Chondrocyte (in vitro differentiated cells): Measurements from ENCODE around the gene ZGLP1. TPM values are rescaled to one million over a fixed set of nuclear protein-coding genes. Genes with fewer than 3 reads are reported as not detected.

Source experiments
- DNase-seq: peaks from one replicate; pipeline ENCODE4 v3.0.0; 2021; ENCODE audit warnings: mixed read lengths, low spot score
- H3K27ac Mint-ChIP-seq: one replicate; pipeline ENCODE4 v1.8.0; 2021; ENCODE audit warnings: mild to moderate bottlenecking, moderate library complexity, mixed read lengths; ENCODE audit not compliant: unreplicated experiment
- H3K27me3 Mint-ChIP-seq: 2 replicates; pipeline ENCODE4 v1.8.0; 2021; ENCODE audit warnings: low read depth, mixed read lengths
- H3K36me3 Mint-ChIP-seq: 2 replicates; pipeline ENCODE4 v1.8.0; 2021; ENCODE audit warnings: low read depth, mixed read lengths
- H3K4me1 Mint-ChIP-seq: 2 replicates; pipeline ENCODE4 v1.8.0; 2021; ENCODE audit warnings: low read depth, mild to moderate bottlenecking, mixed read lengths
- H3K4me3 Mint-ChIP-seq: one replicate; pipeline ENCODE4 v1.8.0; 2021; ENCODE audit warnings: mild to moderate bottlenecking, moderate library complexity, mixed read lengths; ENCODE audit not compliant: unreplicated experiment
- H3K9me3 Mint-ChIP-seq: 2 replicates; pipeline ENCODE4 v1.8.0; 2021; ENCODE audit warnings: low read depth, mixed read lengths
- total RNA-seq: library from RNA; stranded (reverse); gene quantifications from 3 replicates; pipeline ENCODE4 v1.2.1, GENCODE V29; 2021
- TF ChIP-seq, protein P1 (sequence below): fragments of 200-600 bp; sonication (generic); IDR thresholded peaks from 2 replicates; pipeline ENCODE4 v1.5.0; 2021; ENCODE audit warnings: antibody characterized with exemption, mild to moderate bottlenecking, moderate library complexity

The ZGLP1 gene
- total RNA-seq, 1 donor from 2014 or later = 3.4 TPM

DNA sequence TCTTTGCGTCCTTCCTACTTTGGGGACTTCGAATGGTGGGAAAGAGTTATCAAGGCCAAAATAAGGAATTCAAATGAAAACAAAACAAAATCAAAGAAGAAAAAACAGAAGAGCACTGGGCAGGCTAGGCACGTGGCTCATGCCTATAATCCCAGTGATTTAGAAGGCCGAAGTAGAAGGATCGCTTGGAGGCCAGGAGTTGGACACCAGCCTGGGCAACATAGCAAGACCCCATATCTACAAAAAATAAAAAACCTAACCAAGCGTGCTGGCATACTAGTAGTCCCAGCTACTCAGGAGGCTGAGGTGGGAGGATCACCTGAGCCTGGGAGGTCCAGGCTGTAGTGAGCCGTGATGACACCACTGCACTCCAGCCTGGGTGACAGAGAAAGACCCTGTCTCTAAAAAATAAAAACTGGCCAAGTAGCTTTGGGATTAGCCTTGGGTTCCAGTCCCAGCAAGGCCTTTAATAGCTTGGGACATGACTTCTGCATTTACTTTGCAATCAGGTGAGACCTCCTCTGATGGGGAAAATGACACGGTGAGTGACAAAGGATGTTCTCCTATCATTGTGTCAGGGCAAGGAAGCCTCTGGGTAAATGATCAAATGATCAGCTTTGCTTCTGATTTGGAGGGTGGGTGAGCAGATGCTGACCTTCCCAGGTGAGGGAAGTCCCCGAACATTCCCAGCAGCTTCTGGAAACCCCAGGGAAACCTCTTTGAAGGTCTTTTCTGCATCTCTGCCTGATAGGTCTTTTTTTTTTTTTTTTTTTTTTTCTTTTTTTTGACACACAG lies 31.6 kb downstream of the ZGLP1 start:
- Mint-ChIP-seq H3K27me3 (no peaks in the 10 kb centered on the region), H3K27ac (peak overlapping the region; percentile 94), H3K36me3 (peaks cover 5% of the 10 kb centered on the region), H3K4me1 (peaks cover 16% of the 10 kb centered on the region), H3K9me3 (no peaks in the 10 kb centered on the region), H3K4me3 (no peak overlapping the region)
- no peak for DNase-seq
- TF ChIP-seq, protein P1, sequence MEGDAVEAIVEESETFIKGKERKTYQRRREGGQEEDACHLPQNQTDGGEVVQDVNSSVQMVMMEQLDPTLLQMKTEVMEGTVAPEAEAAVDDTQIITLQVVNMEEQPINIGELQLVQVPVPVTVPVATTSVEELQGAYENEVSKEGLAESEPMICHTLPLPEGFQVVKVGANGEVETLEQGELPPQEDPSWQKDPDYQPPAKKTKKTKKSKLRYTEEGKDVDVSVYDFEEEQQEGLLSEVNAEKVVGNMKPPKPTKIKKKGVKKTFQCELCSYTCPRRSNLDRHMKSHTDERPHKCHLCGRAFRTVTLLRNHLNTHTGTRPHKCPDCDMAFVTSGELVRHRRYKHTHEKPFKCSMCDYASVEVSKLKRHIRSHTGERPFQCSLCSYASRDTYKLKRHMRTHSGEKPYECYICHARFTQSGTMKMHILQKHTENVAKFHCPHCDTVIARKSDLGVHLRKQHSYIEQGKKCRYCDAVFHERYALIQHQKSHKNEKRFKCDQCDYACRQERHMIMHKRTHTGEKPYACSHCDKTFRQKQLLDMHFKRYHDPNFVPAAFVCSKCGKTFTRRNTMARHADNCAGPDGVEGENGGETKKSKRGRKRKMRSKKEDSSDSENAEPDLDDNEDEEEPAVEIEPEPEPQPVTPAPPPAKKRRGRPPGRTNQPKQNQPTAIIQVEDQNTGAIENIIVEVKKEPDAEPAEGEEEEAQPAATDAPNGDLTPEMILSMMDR = no peak

DNA sequence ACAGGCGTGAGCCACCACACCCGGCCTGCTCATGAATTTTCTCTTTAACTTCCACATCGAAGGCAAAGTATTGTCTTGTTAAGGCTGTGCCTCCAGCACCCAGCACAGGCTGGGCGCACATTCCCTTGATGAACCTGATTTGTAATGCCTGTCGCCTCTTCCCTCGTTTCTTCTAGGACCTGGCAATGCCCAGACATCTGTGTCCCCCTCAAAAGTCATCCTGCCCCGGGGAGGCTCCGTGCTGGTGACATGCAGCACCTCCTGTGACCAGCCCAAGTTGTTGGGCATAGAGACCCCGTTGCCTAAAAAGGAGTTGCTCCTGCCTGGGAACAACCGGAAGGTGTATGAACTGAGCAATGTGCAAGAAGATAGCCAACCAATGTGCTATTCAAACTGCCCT lies 35.0 kb downstream of the ZGLP1 start:
- TF ChIP-seq, protein P1 = no peak
- no peak overlapping the region for H3K4me3 Mint-ChIP-seq
- H3K36me3 Mint-ChIP-seq = peaks cover 1% of the 10 kb centered on the region
- H3K27ac Mint-ChIP-seq = no peak overlapping the region
- no peak for DNase-seq
- H3K27me3 Mint-ChIP-seq = no peaks in the 10 kb centered on the region
- no peaks in the 10 kb centered on the region for H3K9me3 Mint-ChIP-seq
- peaks cover 27% of the 10 kb centered on the region for H3K4me1 Mint-ChIP-seq

DNA sequence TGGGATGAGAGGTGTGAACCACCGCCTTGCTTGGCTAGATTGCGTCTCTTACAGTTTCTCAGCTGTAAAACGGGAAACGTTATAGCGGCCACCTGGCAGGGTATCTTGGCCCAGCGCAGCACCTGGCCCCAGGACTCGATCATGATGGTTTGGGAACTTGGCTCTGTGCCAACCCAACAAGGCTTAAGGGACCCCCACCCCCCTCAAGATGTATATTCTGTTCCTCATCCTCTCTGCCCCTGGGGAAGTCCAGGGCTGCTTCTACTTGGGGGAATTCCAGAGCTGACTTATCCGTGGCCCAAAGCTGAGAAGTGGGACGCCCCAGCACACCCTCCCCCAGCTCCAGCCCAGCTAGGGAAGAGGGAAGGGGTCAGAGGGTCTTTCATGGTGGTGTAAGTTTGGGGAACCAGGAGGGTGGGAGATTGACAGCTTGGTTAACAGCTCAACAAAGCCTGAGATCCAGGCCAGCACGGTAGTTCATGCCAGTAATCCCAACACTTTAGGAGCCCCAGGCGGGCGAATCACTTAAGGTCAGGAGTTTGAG lies 38.0 kb downstream of the ZGLP1 start:
- Mint-ChIP-seq H3K27me3 (no peaks in the 10 kb centered on the region), H3K36me3 (peaks cover 1% of the 10 kb centered on the region), H3K4me1 (peaks cover 17% of the 10 kb centered on the region), H3K9me3 (no peaks in the 10 kb centered on the region), H3K4me3 (peak overlapping the region; percentile 58), H3K27ac (peak overlapping the region; percentile 12)
- TF ChIP-seq, protein P1 = no peak
- no peak for DNase-seq

DNA sequence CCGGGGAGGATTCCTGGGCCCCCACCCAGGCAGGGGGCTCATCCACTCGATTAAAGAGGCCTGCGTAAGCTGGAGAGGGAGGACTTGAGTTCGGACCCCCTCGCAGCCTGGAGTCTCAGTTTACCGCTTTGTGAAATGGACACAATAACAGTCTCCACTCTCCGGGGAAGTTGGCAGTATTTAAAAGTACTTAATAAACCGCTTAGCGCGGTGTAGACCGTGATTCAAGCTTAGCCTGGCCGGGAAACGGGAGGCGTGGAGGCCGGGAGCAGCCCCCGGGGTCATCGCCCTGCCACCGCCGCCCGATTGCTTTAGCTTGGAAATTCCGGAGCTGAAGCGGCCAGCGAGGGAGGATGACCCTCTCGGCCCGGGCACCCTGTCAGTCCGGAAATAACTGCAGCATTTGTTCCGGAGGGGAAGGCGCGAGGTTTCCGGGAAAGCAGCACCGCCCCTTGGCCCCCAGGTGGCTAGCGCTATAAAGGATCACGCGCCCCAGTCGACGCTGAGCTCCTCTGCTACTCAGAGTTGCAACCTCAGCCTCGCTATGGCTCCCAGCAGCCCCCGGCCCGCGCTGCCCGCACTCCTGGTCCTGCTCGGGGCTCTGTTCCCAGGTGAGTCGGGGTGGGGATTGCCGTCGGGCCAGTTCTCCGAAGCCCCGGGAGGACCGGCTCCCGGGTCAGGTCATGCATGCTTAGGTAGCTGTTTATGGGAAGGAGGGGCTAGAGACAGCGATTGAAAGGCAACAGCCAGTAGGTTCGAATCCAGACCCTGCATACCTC lies 38.8 kb downstream of the ZGLP1 start, which contains the start of gene ICAM1:
ICAM1 (plus strand) TSS at position 505 of the 779 bp plus-strand sequence; CDS start at position 545, 40 bp downstream.
- Mint-ChIP-seq H3K27ac (peak within 1 kb of the TSS; percentile 12), H3K4me3 (peak within 1 kb of the TSS; percentile 58)

More for the DNA sequence above, 38.8 kb downstream of the ZGLP1 start, which contains the start of gene ICAM1:
- H3K4me1 Mint-ChIP-seq = peaks cover 15% of the 10 kb centered on the region
- H3K36me3 Mint-ChIP-seq = peaks cover 1% of the 10 kb centered on the region
- no peaks in the 10 kb centered on the region for H3K9me3 Mint-ChIP-seq
- no peaks in the 10 kb centered on the region for H3K27me3 Mint-ChIP-seq
- TF ChIP-seq, protein P1 = peak; percentile 15
- no peak for DNase-seq
